Endothelial cell of umbilical vein (primary cell): Measurements from ENCODE around the gene BABAM2. TPM values are rescaled to one million over a fixed set of nuclear protein-coding genes. Genes with fewer than 3 reads are reported as not detected.

Source experiments
- BruUV-seq: library from RNA; stranded (reverse); fragments of 400-500 nt; replicated peaks from 2 replicates; lab custom pipeline; 2021; lab: Mats Ljungman, UMichigan
- CTCF ChIA-PET: fragments of 300-600, 350-600 bp; sonication (Branson Sonifier 250); formaldehyde crosslinking; loops from one replicate; lab custom pipeline; 2021; ENCODE audit warnings: antibody characterized with exemption, inconsistent platforms; lab: Charles Lee
- POLR2A ChIA-PET: fragments of 300-600, 350-600 bp; sonication (Branson Sonifier 250); formaldehyde crosslinking; loops from one replicate; lab custom pipeline; 2021; ENCODE audit warnings: antibody characterized with exemption, inconsistent platforms; lab: Charles Lee
- DNase-seq: peaks from one replicate; pipeline ENCODE4 v3.0.0-alpha.2; 2011; ENCODE audit warnings: low read depth, low spot score
- FAIRE-seq: peaks from 2 replicates; lab custom pipeline; 2011; peaks lifted over from hg19 to GRCh38; lab: Jason Lieb, UNC
- H2AFZ ChIP-seq: 2 replicates; pipeline ENCODE4 v1.6.0; 2012; ENCODE audit warnings: low read depth, low read length, control low read depth, inconsistent platforms
- H3K27ac ChIP-seq: 2 replicates; pipeline ENCODE4 v1.5.1; 2011; ENCODE audit warnings: low read depth, mild to moderate bottlenecking, control low read depth, low read length, moderate library complexity; ENCODE audit not compliant: insufficient read depth
- H3K27me3 ChIP-seq, 2 experiments: 2 replicates each; pipeline versions ENCODE4 v1.6.0 to v1.6.1; 2011; ENCODE audit warnings: low read length in 2 of 2, mixed read lengths in 1 of 2; ENCODE audit not compliant: control insufficient read depth in 2 of 2, insufficient read depth in 2 of 2
- H3K36me3 ChIP-seq, 2 experiments: 2 replicates in 1 of 2; 3 replicates in 1 of 2; pipeline ENCODE4 v1.5.1; 2011; ENCODE audit warnings: low read length in 2 of 2, mild to moderate bottlenecking in 1 of 2, moderate library complexity in 1 of 2; ENCODE audit not compliant: control insufficient read depth in 2 of 2, insufficient read depth in 2 of 2; ENCODE audit errors: extremely low read depth in 1 of 2
- H3K4me1 ChIP-seq: 3 replicates; pipeline ENCODE4 v1.5.1; 2011; ENCODE audit warnings: mild to moderate bottlenecking, low read length; ENCODE audit not compliant: control insufficient read depth, insufficient read depth; ENCODE audit errors: extremely low read depth
- H3K4me2 ChIP-seq: 2 replicates; pipeline ENCODE4 v1.6.1; 2011; ENCODE audit warnings: low read length, control low read depth, mixed read lengths; ENCODE audit not compliant: insufficient read depth
- H3K4me3 ChIP-seq, 3 experiments: fragments of 200-600 bp in 1 of 3; sonication (generic), shearing (Covaris generic) in 1 of 3; replicated peaks in 1 of 3; 2 replicates each; pipeline ENCODE4 v1.5.1; 2011 to 2016; ENCODE audit warnings: control low read depth in 3 of 3, low read length in 3 of 3, mild to moderate bottlenecking in 2 of 3, inconsistent platforms in 1 of 3, low read depth in 1 of 3, moderate library complexity in 1 of 3; ENCODE audit not compliant: insufficient read depth in 1 of 3
- H3K79me2 ChIP-seq: 2 replicates; pipeline ENCODE4 v1.6.0; 2012; ENCODE audit warnings: low read length, inconsistent platforms; ENCODE audit not compliant: control insufficient read depth, insufficient read depth
- H3K9ac ChIP-seq: replicated peaks from 2 replicates; pipeline ENCODE3; 2011; ENCODE audit warnings: low read length, control low read depth; ENCODE audit not compliant: insufficient read depth; ENCODE audit errors: extremely low read depth
- H3K9me1 ChIP-seq: replicated peaks from 3 replicates; pipeline ENCODE4 v1.6.0; 2011; ENCODE audit warnings: mild to moderate bottlenecking, low read length; ENCODE audit not compliant: control insufficient read depth, insufficient read depth; ENCODE audit errors: extremely low read depth
- H3K9me3 ChIP-seq: replicated peaks from 2 replicates; pipeline ENCODE4 v1.5.1; 2012; ENCODE audit warnings: low read length, inconsistent platforms; ENCODE audit not compliant: control insufficient read depth, insufficient read depth
- H4K20me1 ChIP-seq: replicated peaks from 2 replicates; pipeline ENCODE3; 2011; ENCODE audit warnings: mild to moderate bottlenecking, low read length; ENCODE audit not compliant: control insufficient read depth, insufficient read depth; ENCODE audit errors: extremely low read depth
- EZH2 ChIP-seq: IDR thresholded peaks from 2 replicates; pipeline ENCODE4 v1.6.1; 2012; ENCODE audit warnings: borderline replicate concordance, low read depth, mild to moderate bottlenecking, moderate library complexity, low read length, inconsistent platforms; ENCODE audit not compliant: severe bottlenecking
- FOS ChIP-seq: IDR thresholded peaks from 2 replicates; pipeline ENCODE4 v1.6.1; 2011; ENCODE audit warnings: mild to moderate bottlenecking, low read length, moderate library complexity, borderline replicate concordance; ENCODE audit not compliant: insufficient read depth
- JUN ChIP-seq: IDR thresholded peaks from 2 replicates; pipeline ENCODE4 v1.6.1; 2011; ENCODE audit warnings: borderline replicate concordance, low read depth; ENCODE audit not compliant: insufficient read length, insufficient read depth
- MYC ChIP-seq: IDR thresholded peaks from one replicate; pipeline ENCODE4 v1.6.1; 2011; ENCODE audit warnings: mild to moderate bottlenecking, low read depth, low read length
- POLR2A ChIP-seq: IDR thresholded peaks from 2 replicates; pipeline ENCODE4 v1.6.1; 2012; ENCODE audit warnings: low read depth, mild to moderate bottlenecking, control low read depth, low read length
- dilution Hi-C: fragments of 300-500 bp; cut with MboI; formaldehyde crosslinking; loops from one replicate; pipeline ENCODE4 v1.15.0; 2019; ENCODE audit warnings: low sequenced_read_pairs; ENCODE audit not compliant: extremely low pct_ligation_motif_present
- intact Hi-C: fragments of 100-400 bp; cut with micrococcal nuclease; formaldehyde crosslinking; loops from one replicate; pipeline ENCODE4 v1.10.0; 2022
- polyA plus RNA-seq, 4 experiments: library from polyadenylated mRNA; depleted of rRNA in 3 of 4; stranded (reverse) in 3 of 4; unstranded in 1 of 4; fragments of >200 nt; gene quantifications; 2 replicates each; pipeline versions ENCODE4 v1.2.1 to v1.2.3, GENCODE V29; 2011 to 2012; ENCODE audit warnings: missing spikeins in 1 of 4
- total RNA-seq: library from RNA; stranded (reverse); gene quantifications from 2 replicates; pipeline ENCODE4 v1.2.3, GENCODE V29; 2021
- TF ChIP-seq, protein P1 (sequence below), 2 donors: IDR thresholded peaks; 1 replicate in 1 of 2; 2 replicates in 1 of 2; pipeline ENCODE4 v1.5.1; 2011; ENCODE audit warnings: low read length in 2 of 2, mild to moderate bottlenecking in 2 of 2, moderate library complexity in 2 of 2, control low read depth in 1 of 2, inconsistent platforms in 1 of 2, low read depth in 1 of 2; ENCODE audit not compliant: insufficient read depth in 1 of 2; ENCODE audit errors: extremely low read depth in 1 of 2

BABAM2 gene
- total and polyA plus RNA-seq, 2 donors (not counting 3 experiments of a cell fraction or from before 2014, with no cell fraction given) = 19.9 to 27.6 TPM

DNA sequence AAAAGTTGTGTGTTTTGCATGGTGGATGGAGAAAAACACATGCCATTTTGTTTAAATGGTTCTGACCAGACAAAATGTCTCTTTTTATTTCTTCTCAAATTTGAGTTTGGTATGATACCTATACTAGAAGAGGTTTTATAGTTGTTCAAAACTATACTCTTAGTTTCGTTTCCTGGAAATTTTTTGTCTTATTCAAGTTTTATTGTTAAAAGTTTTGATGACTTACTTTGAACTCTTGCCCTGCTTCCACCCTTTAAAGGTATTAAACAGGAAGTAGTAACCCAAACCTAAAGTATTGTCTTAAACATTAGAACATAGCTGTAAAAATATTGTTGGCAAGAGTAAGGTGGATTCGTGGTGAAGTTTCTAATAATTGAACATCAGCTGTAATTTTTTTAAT, 98.2 kb downstream of the BABAM2 start:
- TF ChIP-seq MYC = no peak
- TF ChIP-seq, protein P1, sequence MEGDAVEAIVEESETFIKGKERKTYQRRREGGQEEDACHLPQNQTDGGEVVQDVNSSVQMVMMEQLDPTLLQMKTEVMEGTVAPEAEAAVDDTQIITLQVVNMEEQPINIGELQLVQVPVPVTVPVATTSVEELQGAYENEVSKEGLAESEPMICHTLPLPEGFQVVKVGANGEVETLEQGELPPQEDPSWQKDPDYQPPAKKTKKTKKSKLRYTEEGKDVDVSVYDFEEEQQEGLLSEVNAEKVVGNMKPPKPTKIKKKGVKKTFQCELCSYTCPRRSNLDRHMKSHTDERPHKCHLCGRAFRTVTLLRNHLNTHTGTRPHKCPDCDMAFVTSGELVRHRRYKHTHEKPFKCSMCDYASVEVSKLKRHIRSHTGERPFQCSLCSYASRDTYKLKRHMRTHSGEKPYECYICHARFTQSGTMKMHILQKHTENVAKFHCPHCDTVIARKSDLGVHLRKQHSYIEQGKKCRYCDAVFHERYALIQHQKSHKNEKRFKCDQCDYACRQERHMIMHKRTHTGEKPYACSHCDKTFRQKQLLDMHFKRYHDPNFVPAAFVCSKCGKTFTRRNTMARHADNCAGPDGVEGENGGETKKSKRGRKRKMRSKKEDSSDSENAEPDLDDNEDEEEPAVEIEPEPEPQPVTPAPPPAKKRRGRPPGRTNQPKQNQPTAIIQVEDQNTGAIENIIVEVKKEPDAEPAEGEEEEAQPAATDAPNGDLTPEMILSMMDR (IDR thresholded peaks at IDR 0.05; ENCODE audit: extremely low read depth in 1 of 2, insufficient read depth in 1 of 2, low read depth in 1 of 2, low read length in 2 of 2) = no peak
- no peak for TF ChIP-seq JUN
- no peak for TF ChIP-seq FOS
- TF ChIP-seq EZH2 = no peak
- no peaks in the 10 kb centered on the region for H3K9me1 ChIP-seq
- no peaks in the 10 kb centered on the region for H4K20me1 ChIP-seq
- no peak for DNase-seq
- intact Hi-C loops (no loop called here), dilution Hi-C loops (no loop called here)
- no peaks in the 10 kb centered on the region for H3K9me3 ChIP-seq
- CTCF ChIA-PET = interaction anchor here (1.0 kb wide), 1 partner anchor 14 kb away, joined by 3 read pairs; no protein-coding TSS in a partner anchor
- peak overlapping the region; percentile 6 for H2AFZ ChIP-seq
- peak overlapping the region; percentile 66 for H3K4me2 ChIP-seq
- POLR2A ChIA-PET = interaction anchor here (0.6 kb wide), 1 partner anchor 10 kb away, joined by 3 read pairs; no protein-coding TSS in a partner anchor
- H3K79me2 ChIP-seq = no peaks in the 10 kb centered on the region
- peak overlapping the region; percentile 2 for H3K27ac ChIP-seq
- no peaks in the 10 kb centered on the region for H3K36me3 ChIP-seq
- H3K9ac ChIP-seq = no peak overlapping the region
- peaks cover 20% of the 10 kb centered on the region for H3K4me1 ChIP-seq
- peak overlapping the region in 1 of 3 experiments; percentile 7 for H3K4me3 ChIP-seq
- H3K27me3 ChIP-seq = no peaks in the 10 kb centered on the region
- FAIRE-seq = peak; percentile 21
- BruUV-seq = no TSS peak

DNA sequence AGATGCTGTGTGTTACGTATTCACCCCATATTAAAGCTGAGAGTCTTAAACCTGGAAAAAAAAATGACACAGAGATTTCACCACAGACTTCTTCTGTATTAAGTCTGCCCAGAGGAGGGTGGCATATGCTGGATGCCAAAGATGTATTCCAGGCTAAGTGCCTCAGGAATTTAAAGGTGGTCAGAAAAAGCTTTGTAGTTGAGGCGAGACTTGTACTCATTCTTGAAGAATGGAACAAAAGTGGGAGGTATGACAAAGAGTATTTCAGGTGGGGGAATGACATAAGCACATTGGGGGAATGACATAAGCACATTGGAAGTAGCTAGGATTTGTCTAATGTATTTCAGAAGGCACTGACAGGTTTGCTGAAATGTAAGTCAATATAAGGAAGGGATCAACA, 98.6 kb downstream of the BABAM2 start:
- no peaks in the 10 kb centered on the region for H3K9me1 ChIP-seq
- H3K27ac ChIP-seq = no peak overlapping the region
- no TSS peak for BruUV-seq
- H3K27me3 ChIP-seq = no peaks in the 10 kb centered on the region
- no peaks in the 10 kb centered on the region for H3K36me3 ChIP-seq
- intact Hi-C loops (no loop called here), dilution Hi-C loops (no loop called here)
- peaks cover 20% of the 10 kb centered on the region for H3K4me1 ChIP-seq
- H3K9me3 ChIP-seq = no peaks in the 10 kb centered on the region
- peak overlapping the region; percentile 66 for H3K4me2 ChIP-seq
- ChIA-PET CTCF (interaction anchor here (1.0 kb wide), 1 partner anchor 13 kb away, joined by 3 read pairs; no protein-coding TSS in a partner anchor), POLR2A (interaction anchor here (0.6 kb wide), 1 partner anchor 10 kb away, joined by 3 read pairs; no protein-coding TSS in a partner anchor)
- no peak overlapping the region for H2AFZ ChIP-seq
- no peak overlapping the region for H3K9ac ChIP-seq
- FAIRE-seq (no peak), DNase-seq (no peak)
- H3K79me2 ChIP-seq = no peaks in the 10 kb centered on the region
- H4K20me1 ChIP-seq = no peaks in the 10 kb centered on the region
- no peak for TF ChIP-seq POLR2A
- TF ChIP-seq EZH2 = no peak
- no peak for TF ChIP-seq JUN
- no peak for TF ChIP-seq MYC
- no peak overlapping the region for H3K4me3 ChIP-seq
